ENCODE results near the gene DDX10. TPM values are rescaled to one million over a fixed set of nuclear protein-coding genes. Genes with fewer than 3 reads are reported as not detected.

The DDX10 gene
- total and polyA plus RNA-seq, 3 experiments from 2014 or later, result 17.5 to 51.6 (median 49.8) TPM

DNA sequence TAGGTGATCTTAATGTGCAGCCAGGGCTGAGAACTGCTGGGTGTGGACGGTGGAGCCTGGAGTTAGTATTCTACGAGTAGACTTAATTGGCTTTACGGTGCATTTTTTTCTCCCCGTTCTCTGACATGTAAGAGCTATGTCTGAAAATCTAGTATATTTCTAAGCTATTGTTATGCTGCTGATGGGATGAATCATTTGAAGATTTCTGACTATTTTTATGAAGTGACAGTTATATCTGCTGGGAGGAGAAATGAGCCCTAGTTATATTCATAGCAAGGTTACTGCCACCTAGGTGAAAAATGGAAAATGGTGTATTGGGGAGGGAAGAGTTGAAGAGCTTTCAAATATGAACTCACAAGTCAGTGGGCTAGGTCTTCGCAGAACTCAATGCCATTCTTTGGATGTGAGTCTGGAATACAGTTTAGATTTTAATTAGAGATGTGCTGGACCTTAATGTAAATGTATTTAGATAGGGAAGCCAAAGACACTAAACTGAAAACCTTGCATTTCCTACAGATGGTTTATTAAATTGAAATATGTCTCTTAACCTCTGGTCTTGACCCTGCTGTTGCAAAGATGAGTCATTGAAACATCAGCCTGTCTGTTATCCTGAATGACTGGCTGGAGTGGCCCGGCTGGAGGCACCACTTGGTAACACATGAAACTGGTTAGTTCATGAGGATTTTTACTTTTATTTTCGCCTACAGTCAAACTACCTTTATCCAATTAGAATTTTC is 293.7 kb downstream of the DDX10 start:
- DNase-seq, result no peak

DNA sequence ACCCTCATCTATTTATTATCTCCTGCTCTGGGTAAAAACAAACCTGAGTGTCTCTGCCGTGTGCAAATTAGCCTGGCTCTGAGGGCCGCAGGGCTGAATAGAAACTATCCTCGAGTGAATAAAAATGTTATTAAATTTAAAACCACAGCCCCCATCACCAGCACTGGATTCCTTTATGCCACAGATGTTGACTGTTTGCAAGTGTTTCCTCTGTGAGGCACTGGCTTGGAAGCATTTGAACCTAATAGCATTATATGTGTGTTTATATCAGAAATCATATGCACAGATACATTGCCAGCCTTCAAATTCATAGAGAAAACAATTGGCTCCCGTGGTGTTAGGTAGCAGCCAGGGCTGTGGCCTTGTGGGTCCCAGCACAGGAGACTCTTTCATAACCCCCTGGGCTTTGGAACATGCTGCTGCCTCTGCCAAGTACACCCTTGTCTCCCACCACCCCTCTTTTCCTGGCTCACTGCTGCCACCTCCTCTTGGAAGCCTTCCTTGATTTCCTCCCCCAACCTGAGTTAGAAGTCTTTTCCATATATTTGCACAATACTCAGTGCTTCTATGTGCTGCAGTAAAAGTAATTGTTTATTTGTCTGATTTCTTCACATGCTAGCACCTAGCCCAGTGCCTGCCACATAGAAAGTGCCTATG is 294.4 kb downstream of the DDX10 start:
- H3K9me3 ChIP-seq (ENCODE audit: low read length), result no peaks in the 10 kb centered on the region
- DNase-seq, result no peak
- Mint-ChIP-seq H3K36me3 (peaks cover 0 to 26% (median 2%) of the 10 kb centered on the region in 3 donors), H3K4me3 (no peak overlapping the region), H3K4me1 (peaks cover 0 to 3% (median 0%) of the 10 kb centered on the region in 3 donors), H3K9me3 (peaks cover 0 to 3% (median 0%) of the 10 kb centered on the region in 5 donors), H3K27ac (no peak overlapping the region), H3K27me3 (peaks cover 8 to 13% of the 10 kb centered on the region in 2 donors)
- H3K4me3 ChIP-seq (ENCODE audit: low read length), result no peak overlapping the region
- ChIA-PET CTCF (no interaction called here), POLR2A (no interaction called here)
- H3K27ac ChIP-seq (ENCODE audit: low read depth, low read length), result no peak overlapping the region
- no peaks in the 10 kb centered on the region for H3K27me3 ChIP-seq (ENCODE audit: insufficient read depth, low read length, poor library complexity, severe bottlenecking)
- no peaks in the 10 kb centered on the region for H3K4me1 ChIP-seq (ENCODE audit: insufficient read depth, low read length)
- H3K36me3 ChIP-seq (ENCODE audit: insufficient read depth, low read length), result no peaks in the 10 kb centered on the region

More for the DNA sequence above, 293.7 kb downstream of the DDX10 start:
- Histone ChIP-seq H3K36me3 (ENCODE audit: insufficient read depth, low read length) (no peaks in the 10 kb centered on the region), H3K4me1 (ENCODE audit: insufficient read depth, low read length) (no peaks in the 10 kb centered on the region), H3K27ac (ENCODE audit: low read depth, low read length) (no peak overlapping the region), H3K27me3 (ENCODE audit: insufficient read depth, low read length, poor library complexity, severe bottlenecking) (no peaks in the 10 kb centered on the region), H3K4me3 (ENCODE audit: low read length) (no peak overlapping the region), H3K9me3 (ENCODE audit: low read length) (no peaks in the 10 kb centered on the region)
- ChIA-PET POLR2A (no interaction called here), CTCF (no interaction called here)
- Mint-ChIP-seq H3K27ac (no peak overlapping the region), H3K36me3 (peaks cover 0 to 32% (median 2%) of the 10 kb centered on the region in 3 donors), H3K9me3 (peaks cover 0 to 3% (median 2%) of the 10 kb centered on the region in 5 donors), H3K27me3 (peaks cover 8 to 13% of the 10 kb centered on the region in 2 donors), H3K4me1 (peaks cover 0 to 3% (median 0%) of the 10 kb centered on the region in 3 donors), H3K4me3 (no peak overlapping the region)

DNA sequence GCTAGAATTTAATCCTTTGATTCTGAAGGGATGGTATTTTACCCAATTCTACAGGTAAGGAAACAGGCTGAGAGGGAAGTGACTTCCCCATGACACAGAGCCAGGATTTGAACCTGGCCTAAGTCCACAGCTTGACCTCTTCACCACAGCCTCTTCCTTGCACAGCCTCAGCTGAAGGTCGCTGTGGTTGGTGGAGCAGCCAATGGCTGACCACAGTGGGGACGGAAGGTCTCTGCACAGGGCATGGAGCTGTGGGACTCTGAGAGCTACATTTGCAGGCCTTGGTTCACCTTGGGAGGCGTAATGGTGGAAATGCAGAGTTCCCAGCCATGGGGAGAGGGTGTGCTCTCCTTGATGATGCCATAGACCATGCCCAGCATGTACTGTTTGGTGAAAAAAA is 295.0 kb downstream of the DDX10 start:
- no peaks in the 10 kb centered on the region for H3K27me3 ChIP-seq (ENCODE audit: insufficient read depth, low read length, poor library complexity, severe bottlenecking)
- Mint-ChIP-seq H3K36me3 (peaks cover 0 to 20% (median 0%) of the 10 kb centered on the region in 3 donors), H3K27ac (no peak overlapping the region), H3K9me3 (peaks cover 0 to under 1% (median 0%) of the 10 kb centered on the region in 5 donors), H3K4me3 (no peak overlapping the region), H3K4me1 (peaks cover 0 to 3% (median 0%) of the 10 kb centered on the region in 3 donors), H3K27me3 (peaks cover 8 to 13% of the 10 kb centered on the region in 2 donors)
- H3K9me3 ChIP-seq (ENCODE audit: low read length), result no peaks in the 10 kb centered on the region
- no peak overlapping the region for H3K27ac ChIP-seq (ENCODE audit: low read depth, low read length)
- CTCF ChIA-PET, result no interaction called here
- DNase-seq, result no peak
- no peaks in the 10 kb centered on the region for H3K36me3 ChIP-seq (ENCODE audit: insufficient read depth, low read length)
- POLR2A ChIA-PET, result no interaction called here
- H3K4me1 ChIP-seq (ENCODE audit: insufficient read depth, low read length), result no peaks in the 10 kb centered on the region
- H3K4me3 ChIP-seq (ENCODE audit: low read length), result no peak overlapping the region

DNA sequence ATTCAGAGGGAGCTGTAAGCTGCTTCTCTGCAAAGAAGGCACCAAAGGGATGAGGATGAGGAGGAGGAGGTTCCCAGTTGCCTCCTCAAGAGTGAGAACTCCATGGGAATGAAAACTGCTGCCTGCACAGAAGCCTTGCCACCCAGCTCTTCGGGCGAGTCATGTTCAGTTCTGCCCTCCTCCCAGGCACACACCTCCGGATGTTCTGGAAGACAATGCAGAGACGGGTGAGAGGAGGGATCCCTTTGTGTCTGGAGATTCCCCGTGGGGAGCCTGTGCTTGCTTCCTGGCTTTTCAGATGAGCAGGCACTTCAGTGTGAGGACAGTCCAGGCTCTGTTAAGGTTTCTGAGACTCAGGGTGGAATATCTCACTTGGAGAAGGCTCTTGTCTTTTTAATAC is 295.6 kb downstream of the DDX10 start:
- DNase-seq, result no peak
- H3K4me1 Mint-ChIP-seq, result peaks cover 0 to 3% (median 0%) of the 10 kb centered on the region in 3 donors
- peaks cover 0 to 14% (median 0%) of the 10 kb centered on the region in 3 donors for H3K36me3 Mint-ChIP-seq
- no peak overlapping the region for H3K4me3 Mint-ChIP-seq
- H3K9me3 Mint-ChIP-seq, result no peaks in the 10 kb centered on the region
- CTCF ChIA-PET, result no interaction called here
- no peaks in the 10 kb centered on the region for H3K36me3 ChIP-seq (ENCODE audit: insufficient read depth, low read length)
- no peaks in the 10 kb centered on the region for H3K4me1 ChIP-seq (ENCODE audit: insufficient read depth, low read length)
- H3K27ac ChIP-seq (ENCODE audit: low read depth, low read length), result no peak overlapping the region
- POLR2A ChIA-PET, result no interaction called here
- peaks cover 8 to 13% of the 10 kb centered on the region in 2 donors for H3K27me3 Mint-ChIP-seq
- H3K27me3 ChIP-seq (ENCODE audit: insufficient read depth, low read length, poor library complexity, severe bottlenecking), result no peaks in the 10 kb centered on the region
- no peaks in the 10 kb centered on the region for H3K9me3 ChIP-seq (ENCODE audit: low read length)
- H3K27ac Mint-ChIP-seq, result no peak overlapping the region
- H3K4me3 ChIP-seq (ENCODE audit: low read length), result no peak overlapping the region

DNA sequence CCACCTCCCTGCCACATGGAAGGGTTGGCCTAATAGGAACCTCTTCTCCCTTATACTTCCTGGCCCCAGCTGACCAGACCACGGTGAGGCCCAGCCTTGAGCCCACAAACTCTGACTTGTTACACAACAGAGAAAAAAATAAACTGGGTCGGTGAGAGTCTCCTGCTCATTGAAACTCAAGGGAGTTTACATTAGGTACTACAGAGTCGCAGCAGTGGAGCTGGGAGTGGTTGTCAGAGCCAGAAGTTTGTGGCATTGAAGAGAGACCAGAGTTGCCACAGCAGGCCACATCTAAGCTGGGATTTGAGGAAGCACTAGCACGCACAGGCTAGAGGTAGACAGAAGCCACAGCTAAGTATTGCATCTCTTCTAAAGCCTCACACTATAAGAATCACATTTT is 296.2 kb downstream of the DDX10 start:
- Histone ChIP-seq H3K4me1 (ENCODE audit: insufficient read depth, low read length) (no peaks in the 10 kb centered on the region), H3K4me3 (ENCODE audit: low read length) (no peak overlapping the region), H3K36me3 (ENCODE audit: insufficient read depth, low read length) (no peaks in the 10 kb centered on the region), H3K27me3 (ENCODE audit: insufficient read depth, low read length, poor library complexity, severe bottlenecking) (no peaks in the 10 kb centered on the region), H3K9me3 (ENCODE audit: low read length) (no peaks in the 10 kb centered on the region), H3K27ac (ENCODE audit: low read depth, low read length) (no peak overlapping the region)
- ChIA-PET CTCF (no interaction called here), POLR2A (no interaction called here)
- H3K27me3 Mint-ChIP-seq, result peaks cover 8 to 13% of the 10 kb centered on the region in 2 donors
- no peak overlapping the region for H3K4me3 Mint-ChIP-seq
- H3K4me1 Mint-ChIP-seq, result peaks cover 0 to 3% (median 0%) of the 10 kb centered on the region in 3 donors
- H3K36me3 Mint-ChIP-seq, result peaks cover 0 to 13% (median 0%) of the 10 kb centered on the region in 3 donors
- H3K9me3 Mint-ChIP-seq, result no peaks in the 10 kb centered on the region
- no peak overlapping the region for H3K27ac Mint-ChIP-seq
- no peak for DNase-seq

DNA sequence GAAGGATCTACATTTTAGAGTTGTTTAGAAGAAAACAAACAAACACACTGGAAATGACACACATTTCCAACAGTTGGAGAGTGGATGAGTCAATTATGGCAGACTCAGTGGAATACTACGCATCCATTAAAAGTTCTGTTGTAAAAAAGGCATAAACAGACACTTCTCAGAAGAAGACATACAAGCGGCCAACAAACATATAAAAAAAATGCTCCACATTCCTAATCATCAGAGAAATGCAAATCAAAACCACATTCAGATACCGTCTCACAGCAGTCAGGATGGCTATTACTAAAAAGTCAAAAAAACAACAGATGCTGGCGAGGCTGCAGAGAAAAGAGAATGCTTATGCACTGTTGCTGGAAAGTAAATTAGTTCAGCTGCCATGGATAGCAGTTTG is 298.2 kb downstream of the DDX10 start:
- ChIA-PET POLR2A (no interaction called here), CTCF (no interaction called here)
- Histone ChIP-seq H3K9me3 (ENCODE audit: low read length) (no peaks in the 10 kb centered on the region), H3K36me3 (ENCODE audit: insufficient read depth, low read length) (no peaks in the 10 kb centered on the region), H3K4me1 (ENCODE audit: insufficient read depth, low read length) (no peaks in the 10 kb centered on the region), H3K27ac (ENCODE audit: low read depth, low read length) (no peak overlapping the region), H3K27me3 (ENCODE audit: insufficient read depth, low read length, poor library complexity, severe bottlenecking) (no peaks in the 10 kb centered on the region), H3K4me3 (ENCODE audit: low read length) (no peak overlapping the region)
- Mint-ChIP-seq H3K36me3 (peaks cover 0 to 13% (median 0%) of the 10 kb centered on the region in 3 donors), H3K27ac (no peak overlapping the region), H3K9me3 (no peaks in the 10 kb centered on the region), H3K4me1 (peaks cover 0 to 3% (median 0%) of the 10 kb centered on the region in 3 donors), H3K27me3 (peaks cover 8 to 13% of the 10 kb centered on the region in 2 donors), H3K4me3 (no peak overlapping the region)
- no peak for DNase-seq

DNA sequence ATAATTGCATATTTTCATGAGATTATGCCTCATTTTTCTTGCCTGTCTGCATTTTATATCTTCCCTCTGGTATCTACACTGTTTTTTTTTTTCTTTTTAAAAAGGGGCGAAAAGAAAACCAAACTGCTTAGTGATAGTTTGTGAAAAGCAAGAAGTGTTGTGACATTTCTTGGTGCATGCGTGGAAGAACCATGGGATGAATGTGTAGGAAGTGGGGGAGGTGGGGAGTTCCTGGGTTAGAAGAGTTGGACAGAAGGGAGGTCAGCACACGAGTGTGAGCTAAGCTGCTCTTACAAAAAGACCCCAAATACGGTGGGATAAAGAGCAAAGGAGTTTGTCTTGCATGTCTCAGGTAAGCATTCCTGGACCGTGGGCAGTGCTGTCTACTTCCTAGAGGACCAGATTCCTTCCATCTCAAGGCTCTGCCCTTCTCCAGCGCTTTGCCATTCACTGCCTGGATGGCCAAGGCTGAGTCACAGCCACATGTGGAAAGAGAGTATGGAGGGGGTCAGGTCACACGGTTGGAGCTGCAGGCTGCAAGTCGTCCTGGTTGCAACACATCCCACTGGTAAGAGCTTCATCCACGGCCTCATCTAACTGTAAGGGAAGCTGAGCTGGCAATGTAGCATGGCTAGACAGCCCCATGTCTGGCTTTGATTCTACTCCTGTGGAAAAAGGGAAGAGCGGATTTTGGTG is 300.6 kb downstream of the DDX10 start:
- no peaks in the 10 kb centered on the region for H3K36me3 ChIP-seq (ENCODE audit: insufficient read depth, low read length)
- ChIA-PET POLR2A (no interaction called here), CTCF (no interaction called here)
- DNase-seq, result no peak
- no peaks in the 10 kb centered on the region for H3K4me1 ChIP-seq (ENCODE audit: insufficient read depth, low read length)
- H3K9me3 ChIP-seq (ENCODE audit: low read length), result no peaks in the 10 kb centered on the region
- no peaks in the 10 kb centered on the region for H3K27me3 ChIP-seq (ENCODE audit: insufficient read depth, low read length, poor library complexity, severe bottlenecking)
- no peak overlapping the region for H3K4me3 ChIP-seq (ENCODE audit: low read length)
- Mint-ChIP-seq H3K4me3 (no peak overlapping the region), H3K9me3 (no peaks in the 10 kb centered on the region), H3K27me3 (peaks cover 8 to 13% of the 10 kb centered on the region in 2 donors), H3K27ac (no peak overlapping the region), H3K36me3 (peaks cover 0 to 13% (median 0%) of the 10 kb centered on the region in 3 donors), H3K4me1 (peaks cover 0 to 3% (median 0%) of the 10 kb centered on the region in 3 donors)
- H3K27ac ChIP-seq (ENCODE audit: low read depth, low read length), result no peak overlapping the region

DNA sequence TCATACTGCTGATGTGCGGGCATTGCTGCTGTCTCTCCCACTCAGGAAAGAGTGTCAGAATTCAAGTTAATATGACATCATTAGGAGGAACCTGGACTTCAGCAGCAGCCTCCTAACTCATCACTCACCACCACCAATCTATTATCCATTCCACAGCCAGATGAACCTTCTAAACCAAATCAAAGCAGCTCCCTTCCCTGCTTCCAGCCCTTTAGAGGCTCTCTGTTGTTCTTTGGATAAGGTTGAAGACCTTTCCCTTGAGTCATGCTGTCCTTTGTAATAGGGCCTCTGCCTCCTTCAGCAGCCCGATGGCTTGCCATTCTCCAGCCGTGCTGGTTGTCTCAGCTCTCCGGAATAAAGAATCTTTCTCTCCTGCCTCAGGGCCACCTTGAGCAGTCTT is 301.3 kb downstream of the DDX10 start:
- H3K36me3 ChIP-seq (ENCODE audit: insufficient read depth, low read length), result no peaks in the 10 kb centered on the region
- no peaks in the 10 kb centered on the region for H3K4me1 ChIP-seq (ENCODE audit: insufficient read depth, low read length)
- no peak overlapping the region for H3K4me3 ChIP-seq (ENCODE audit: low read length)
- POLR2A ChIA-PET, result no interaction called here
- no peaks in the 10 kb centered on the region for H3K9me3 ChIP-seq (ENCODE audit: low read length)
- Mint-ChIP-seq H3K27ac (no peak overlapping the region), H3K36me3 (peaks cover 0 to 10% (median 0%) of the 10 kb centered on the region in 3 donors), H3K9me3 (no peaks in the 10 kb centered on the region), H3K4me1 (no peaks in the 10 kb centered on the region), H3K4me3 (no peak overlapping the region), H3K27me3 (peaks cover 5 to 13% of the 10 kb centered on the region in 2 donors)
- no peaks in the 10 kb centered on the region for H3K27me3 ChIP-seq (ENCODE audit: insufficient read depth, low read length, poor library complexity, severe bottlenecking)
- CTCF ChIA-PET, result no interaction called here
- DNase-seq, result no peak
- H3K27ac ChIP-seq (ENCODE audit: low read depth, low read length), result no peak overlapping the region
